GM12878 (cell line): ENCODE measurements around the gene EAF1. TPM values are rescaled to one million over a fixed set of nuclear protein-coding genes. Genes with fewer than 3 reads are reported as not detected.

Source experiments
- ATAC-seq: fragments of 200-7000 bp; cut with Tn5 transposase; 3 replicates; pipeline ENCODE4 v1.9.1; 2020; ENCODE audit warnings: mild to moderate bottlenecking, moderate library complexity
- BruUV-seq: library from RNA; stranded (reverse); fragments of 400-500 nt; replicated peaks from 2 replicates; lab custom pipeline; 2021; lab: Mats Ljungman, UMichigan
- CTCF ChIA-PET: fragments of 300-600 bp; sonication (Branson Sonifier 250); formaldehyde crosslinking; extraction: SDS; loops from one replicate; lab custom pipeline; 2021; ENCODE audit warnings: inconsistent platforms; lab: Yijun Ruan, JAX
- POLR2A ChIA-PET: fragments of 350-600 bp; formaldehyde crosslinking; extraction: SDS; loops from one replicate; lab custom pipeline; 2021; ENCODE audit warnings: inconsistent platforms; lab: Charles Lee
- RAD21 ChIA-PET: fragments of 300-600 bp; sonication (Branson Sonifier 250); formaldehyde crosslinking; loops from one replicate; lab custom pipeline; 2023; ENCODE audit warnings: antibody characterized with exemption; ENCODE audit not compliant: unreplicated experiment; lab: Charles Lee
- SMC1A ChIA-PET: fragments of 300-600 bp; sonication (Branson Sonifier 250); formaldehyde crosslinking; loops from one replicate; lab custom pipeline; 2023; ENCODE audit not compliant: unreplicated experiment, uncharacterized antibody; lab: Charles Lee
- DNase-seq: peaks from one replicate; pipeline ENCODE4 v3.0.0-alpha.2; 2011; ENCODE audit warnings: low read depth, low spot score
- FAIRE-seq: peaks from 3 replicates; lab custom pipeline; 2011; peaks lifted over from hg19 to GRCh38; lab: Jason Lieb, UNC
- H2AFZ ChIP-seq: 2 replicates; pipeline ENCODE4 v1.6.0; 2011; ENCODE audit warnings: low read depth, low read length, control low read depth; ENCODE audit not compliant: control insufficient read depth
- H3K27ac ChIP-seq: 2 replicates; pipeline ENCODE4 v1.5.1; 2011; ENCODE audit warnings: control low read depth; ENCODE audit not compliant: control insufficient read depth, insufficient read depth
- H3K27me3 ChIP-seq, 2 experiments: replicated peaks in 1 of 2; 2 replicates each; pipeline versions ENCODE4 v1.6.0 to v1.6.1; 2011; ENCODE audit warnings: low read length in 1 of 2; ENCODE audit not compliant: control insufficient read depth in 2 of 2, insufficient read depth in 2 of 2
- H3K36me3 ChIP-seq, 2 experiments: 2 replicates each; pipeline ENCODE4 v1.5.1; 2011; ENCODE audit warnings: low read length in 1 of 2; ENCODE audit not compliant: control insufficient read depth in 2 of 2, insufficient read depth in 2 of 2
- H3K4me1 ChIP-seq: 2 replicates; pipeline ENCODE4 v1.6.1; 2011; ENCODE audit warnings: mild to moderate bottlenecking, low read length, moderate library complexity, mixed read lengths; ENCODE audit not compliant: control insufficient read depth, insufficient read depth
- H3K4me2 ChIP-seq: 2 replicates; pipeline ENCODE4 v1.6.0; 2011; ENCODE audit warnings: control low read depth; ENCODE audit not compliant: control insufficient read depth, insufficient read depth
- H3K4me3 ChIP-seq: fragments of 200-600 bp; sonication (generic); 2 replicates; pipeline ENCODE4 v1.5.1; 2016
- H3K79me2 ChIP-seq: 2 replicates; pipeline ENCODE4 v1.6.0; 2011; ENCODE audit warnings: low read length; ENCODE audit not compliant: control insufficient read depth, insufficient read depth
- H3K9ac ChIP-seq: 2 replicates; pipeline ENCODE4 v1.8.0; 2011; ENCODE audit warnings: low read length, control low read depth, mixed read lengths; ENCODE audit not compliant: control insufficient read depth, insufficient read depth
- H3K9me3 ChIP-seq: replicated peaks from 3 replicates; pipeline ENCODE4 v1.5.1; 2011; ENCODE audit warnings: mild to moderate bottlenecking, low read length; ENCODE audit not compliant: control insufficient read depth, insufficient read depth
- H4K20me1 ChIP-seq: 2 replicates; pipeline ENCODE4 v1.6.0; 2011; ENCODE audit not compliant: control insufficient read depth, insufficient read depth
- E4F1 ChIP-seq: fragments of 450-650 bp; IDR thresholded peaks from 2 replicates; pipeline ENCODE4 v1.6.1; 2018; ENCODE audit warnings: borderline replicate concordance, mild to moderate bottlenecking; ENCODE audit not compliant: partially characterized antibody
- EP300 ChIP-seq, 2 experiments: fragments of 150-350 bp in 1 of 2; IDR thresholded peaks; 2 replicates each; pipeline ENCODE4 v1.6.1; 2011 to 2012; ENCODE audit warnings: low read depth in 2 of 2, low read length in 2 of 2, borderline replicate concordance in 1 of 2, improper control_type of control experiment in 1 of 2, inconsistent platforms in 1 of 2; ENCODE audit not compliant: control insufficient read depth in 1 of 2
- ZBTB4 ChIP-seq: fragments of 450-650 bp; formaldehyde crosslinking; IDR thresholded peaks from 2 replicates; pipeline ENCODE4 v1.4.0; 2022; ENCODE audit warnings: mild to moderate bottlenecking, moderate library complexity
- ZNF592 ChIP-seq: fragments of 450-650 bp; IDR thresholded peaks from 2 replicates; pipeline ENCODE4 v1.6.1; 2017; ENCODE audit warnings: mild to moderate bottlenecking, moderate library complexity
- WGBS: methylation state at CpG from one replicate; pipeline ENCODE4 v1.1.6; 2016; ENCODE audit warnings: low lambda C conversion rate; ENCODE audit not compliant: insufficient replicate concordance, insufficient coverage; ENCODE audit errors: missing lambda C conversion rate; 5-methylcytosine and 5-hydroxymethylcytosine counted together
- in situ Hi-C: fragments of 300-500 bp; cut with MboI; formaldehyde crosslinking; loops from 9 replicates; pipeline ENCODE4 v1.14.3; 2018; ENCODE audit warnings: mixed read lengths
- intact Hi-C: fragments of 100-400 bp; cut with micrococcal nuclease; formaldehyde crosslinking; loops from one replicate; pipeline ENCODE4 v1.14.2; 2022; ENCODE audit not compliant: unreplicated experiment
- polyA plus RNA-seq, 11 experiments: library from polyadenylated mRNA; depleted of rRNA in 4 of 11; unstranded in 6 of 11; stranded (reverse) in 5 of 11; fragments of >200 nt; fragmentation: Nextera tagmentation in 4 of 11; fragmentation: Illumina TruSeq in 1 of 11; extraction: Ambion mirVana in 4 of 11; extraction: Trizol in 1 of 11; gene quantifications; 1 replicate in 1 of 11; 2 replicates in 10 of 11; pipeline versions ENCODE4 v1.2.1 to v1.2.3, GENCODE V29; 2011 to 2016; ENCODE audit warnings: inconsistent platforms in 2 of 11, missing spikeins in 2 of 11, low read depth in 1 of 11
- total RNA-seq, 4 experiments: library from RNA; depleted of rRNA in 3 of 4; stranded (reverse); fragments of >200 nt in 3 of 4; fragmentation: Illumina TruSeq in 1 of 4; extraction: Trizol in 1 of 4; gene quantifications; 2 replicates each; pipeline versions ENCODE4 v1.2.1 to v1.2.3, GENCODE V29; 2013 to 2021

EAF1 gene
- total and polyA plus RNA-seq, 10 of the 15 experiments (the other 5 are each of a cell fraction or from before 2014, with no cell fraction given), result 6.8 to 21.6 (median 15.6) TPM

- TF ChIP-seq E4F1, result no peak
Measured at GRCh38 chr3:15403495-15403894, 23.9 kb upstream of the EAF1 start (continued).

GRCh38 chr3:15403965-15404364, 23.4 kb upstream of the EAF1 start:
- ChIA-PET POLR2A (interaction anchor here (0.6 kb wide), 1 partner anchor 125 kb away, joined by 3 read pairs; no protein-coding TSS in a partner anchor), SMC1A (interaction anchor here (0.8 to 8.7 kb wide), 17 partner anchors 16 to 302 kb away, joined by 3 to 223 read pairs (median 5); partner anchors contain the start of gene CAPN7), RAD21 (interaction anchor here (1.6 to 6.8 kb wide), 7 partner anchors 20 to 408 kb away, joined by 6 to 143 read pairs (median 9); partner anchors contain the start of gene SH3BP5), CTCF (interaction anchor here (1.2 to 10.1 kb wide), 13 partner anchors 14 to 477 kb away, joined by 3 to 302 read pairs (median 25); partner anchors contain the start of gene CAPN7)
- no peaks in the 10 kb centered on the region for H3K9me3 ChIP-seq
- H4K20me1 ChIP-seq, result no peaks in the 10 kb centered on the region
- no peak overlapping the region for H3K4me2 ChIP-seq
- no peak overlapping the region for H3K9ac ChIP-seq
- ATAC-seq, result no peak
- intact Hi-C loops (loop anchor here (2.0 kb wide), 1 partner anchor 295 kb away; no protein-coding TSS in a partner anchor), in situ Hi-C loops (loop anchor here (5.0 kb wide), 2 partner anchors 202 to 287 kb away; no protein-coding TSS in a partner anchor)
- DNase-seq, result no peak
- H2AFZ ChIP-seq, result no peak overlapping the region
- H3K27ac ChIP-seq, result no peak overlapping the region
- no TSS peak for BruUV-seq
- peaks cover 5% of the 10 kb centered on the region for H3K4me1 ChIP-seq
- no peak for FAIRE-seq
- H3K27me3 ChIP-seq, result no peaks in the 10 kb centered on the region
- 68% methylated on average over 3 of the region's 3 CpGs for WGBS
- H3K36me3 ChIP-seq, result no peaks in the 10 kb centered on the region
- TF ChIP-seq EP300 (IDR thresholded peaks at IDR 0.05; ENCODE audit: borderline replicate concordance in 1 of 2, control insufficient read depth in 1 of 2, low read depth in 2 of 2, low read length in 2 of 2), result no peak
- TF ChIP-seq ZBTB4, result 0 out of 2 replicates have a peak, but pooled peaks have one; percentile 50
- peak; percentile 33; the same call in 1 of the 2 replicates for TF ChIP-seq ZNF592
- no peaks in the 10 kb centered on the region for H3K79me2 ChIP-seq
- H3K4me3 ChIP-seq, result no peak overlapping the region
